H1 (cell line): ENCODE measurements around the gene ZNF750. TPM values are rescaled to one million over a fixed set of nuclear protein-coding genes. Genes with fewer than 3 reads are reported as not detected.

Experiments used
- CTCF ChIA-PET: fragments of 300-600 bp; sonication (Branson Sonifier 250); formaldehyde crosslinking; loops from one replicate; lab custom pipeline; 2021; ENCODE audit not compliant: partially characterized antibody; lab: Charles Lee
- POLR2A ChIA-PET: fragments of 300-600 bp; sonication (Branson Sonifier 250); formaldehyde crosslinking; loops from one replicate; lab custom pipeline; 2021; ENCODE audit warnings: inconsistent platforms; ENCODE audit not compliant: partially characterized antibody; lab: Charles Lee
- DNase-seq, 2 experiments: peaks; one replicate each; pipeline versions ENCODE4 v3.0.0 to v3.0.0-alpha.2; 2010 to 2022; ENCODE audit warnings: low spot score in 2 of 2, low read depth in 1 of 2, mixed read lengths in 1 of 2
- FAIRE-seq: peaks from 2 replicates; lab custom pipeline; 2011; peaks lifted over from hg19 to GRCh38; lab: Jason Lieb, UNC
- H2AFZ ChIP-seq: 2 replicates; pipeline ENCODE4 v1.8.1; 2012; ENCODE audit warnings: low read length, inconsistent platforms
- H2AK5ac ChIP-seq: 2 replicates; pipeline ENCODE4 v1.6.1; 2013; ENCODE audit warnings: low read depth, low read length
- H2BK120ac ChIP-seq: replicated peaks from 2 replicates; pipeline ENCODE3; 2013; ENCODE audit warnings: low read depth, low read length, inconsistent platforms
- H2BK12ac ChIP-seq: 2 replicates; pipeline ENCODE4 v1.6.1; 2013; ENCODE audit warnings: low read depth, low read length
- H2BK15ac ChIP-seq: 2 replicates; pipeline ENCODE4 v1.6.1; 2013; ENCODE audit warnings: low read length
- H2BK20ac ChIP-seq: 2 replicates; pipeline ENCODE4 v1.6.1; 2013; ENCODE audit warnings: low read length
- H2BK5ac ChIP-seq: 2 replicates; pipeline ENCODE4 v1.6.1; 2013; ENCODE audit warnings: low read depth, low read length
- H3K14ac ChIP-seq: 2 replicates; pipeline ENCODE4 v1.6.1; 2013; ENCODE audit warnings: inconsistent platforms; ENCODE audit not compliant: insufficient read length
- H3K18ac ChIP-seq: 2 replicates; pipeline ENCODE4 v1.6.1; 2013; ENCODE audit warnings: low read length; ENCODE audit errors: extremely low read depth
- H3K23ac ChIP-seq: 2 replicates; pipeline ENCODE4 v1.6.1; 2013; ENCODE audit warnings: inconsistent platforms; ENCODE audit not compliant: insufficient read length
- H3K23me2 ChIP-seq: 2 replicates; pipeline ENCODE4 v1.6.1; 2013; ENCODE audit warnings: low read depth, low read length
- H3K27ac ChIP-seq: 2 replicates; pipeline ENCODE4 v1.6.1; 2011; ENCODE audit warnings: low read depth, low read length, inconsistent platforms
- H3K27me3 ChIP-seq, 4 experiments: replicated peaks in 1 of 4; 1 replicate in 1 of 4; 2 replicates in 3 of 4; pipeline versions ENCODE4 v1.6.1 to v1.8.1; 2011 to 2013; ENCODE audit warnings: low read length in 3 of 4, mild to moderate bottlenecking in 3 of 4, inconsistent platforms in 2 of 4, mixed read lengths in 2 of 4, moderate library complexity in 1 of 4; ENCODE audit not compliant: control insufficient read depth in 3 of 4, insufficient read depth in 3 of 4; ENCODE audit errors: extremely low read depth in 1 of 4
- H3K36me3 ChIP-seq, 4 experiments: 2 replicates each; pipeline versions ENCODE4 v1.6.1 to v1.8.1; 2011 to 2013; ENCODE audit warnings: mild to moderate bottlenecking in 4 of 4, low read length in 3 of 4, moderate library complexity in 2 of 4, control low read depth in 1 of 4, inconsistent platforms in 1 of 4; ENCODE audit not compliant: insufficient read depth in 4 of 4, control insufficient read depth in 2 of 4
- H3K4ac ChIP-seq: replicated peaks from 2 replicates; pipeline ENCODE3; 2013; ENCODE audit warnings: low read length, low read depth, mixed read lengths, inconsistent platforms; ENCODE audit not compliant: insufficient read length
- H3K4me1 ChIP-seq, 4 experiments: replicated peaks in 1 of 4; 1 replicate in 1 of 4; 2 replicates in 3 of 4; pipeline versions ENCODE4 v1.6.1 to v1.8.1; 2011 to 2013; ENCODE audit warnings: low read length in 3 of 4, inconsistent platforms in 2 of 4, mixed read lengths in 1 of 4; ENCODE audit not compliant: insufficient read depth in 4 of 4, control insufficient read depth in 3 of 4
- H3K4me2 ChIP-seq, 2 experiments: 2 replicates each; pipeline versions ENCODE4 v1.6.1 to v1.8.1; 2011 to 2013; ENCODE audit warnings: low read depth in 2 of 2, low read length in 2 of 2, control low read depth in 1 of 2, inconsistent platforms in 1 of 2, mild to moderate bottlenecking in 1 of 2; ENCODE audit not compliant: insufficient read depth in 1 of 2
- H3K4me3 ChIP-seq, 4 experiments: fragments of 200-600, 300-600 bp in 1 of 4; sonication (generic), shearing (Covaris generic), sonication (Bioruptor Twin) in 1 of 4; 2 replicates each; pipeline versions ENCODE4 v1.5.1 to v1.8.1; 2011 to 2016; ENCODE audit warnings: low read length in 4 of 4, low read depth in 3 of 4, control low read depth in 2 of 4, inconsistent platforms in 2 of 4, mild to moderate bottlenecking in 2 of 4, mixed read lengths in 1 of 4, moderate library complexity in 1 of 4; ENCODE audit not compliant: insufficient read depth in 2 of 4; ENCODE audit errors: extremely low read depth in 1 of 4
- H3K56ac ChIP-seq: replicated peaks from 2 replicates; pipeline ENCODE3; 2013; ENCODE audit warnings: low read depth, mild to moderate bottlenecking, mixed read lengths, low read length, inconsistent platforms; ENCODE audit not compliant: insufficient read length
- H3K79me1 ChIP-seq: 2 replicates; pipeline ENCODE4 v1.6.1; 2013; ENCODE audit warnings: low read depth, low read length, control low read depth
- H3K79me2 ChIP-seq, 2 experiments: 2 replicates each; pipeline versions ENCODE4 v1.6.1 to v1.8.1; 2012 to 2013; ENCODE audit warnings: low read length in 2 of 2, mild to moderate bottlenecking in 2 of 2, inconsistent platforms in 1 of 2; ENCODE audit not compliant: insufficient read depth in 2 of 2, control insufficient read depth in 1 of 2
- H3K9ac ChIP-seq, 4 experiments: replicated peaks in 1 of 4; 1 replicate in 1 of 4; 2 replicates in 3 of 4; pipeline versions ENCODE4 v1.6.1 to v1.8.1; 2011 to 2013; ENCODE audit warnings: low read depth in 3 of 4, low read length in 3 of 4, control low read depth in 2 of 4, mild to moderate bottlenecking in 2 of 4, moderate library complexity in 2 of 4, inconsistent platforms in 1 of 4; ENCODE audit errors: extremely low read depth in 1 of 4
- H3K9me3 ChIP-seq, 2 experiments: 2 replicates each; pipeline versions ENCODE4 v1.6.1 to v1.8.1; 2012 to 2013; ENCODE audit warnings: mild to moderate bottlenecking in 2 of 2, moderate library complexity in 2 of 2, control low read depth in 1 of 2, inconsistent platforms in 1 of 2, low read depth in 1 of 2, low read length in 1 of 2, mixed read lengths in 1 of 2; ENCODE audit not compliant: insufficient read depth in 2 of 2
- H4K20me1 ChIP-seq, 2 experiments: replicated peaks in 1 of 2; 2 replicates each; pipeline versions ENCODE3 to v1.8.1; 2011 to 2013; ENCODE audit warnings: inconsistent platforms in 2 of 2, low read length in 2 of 2, mild to moderate bottlenecking in 1 of 2; ENCODE audit not compliant: insufficient read depth in 2 of 2, control insufficient read depth in 1 of 2
- H4K5ac ChIP-seq: 2 replicates; pipeline ENCODE4 v1.6.1; 2013; ENCODE audit warnings: low read length, low read depth, mixed read lengths, inconsistent platforms; ENCODE audit not compliant: insufficient read length
- H4K8ac ChIP-seq: 2 replicates; pipeline ENCODE4 v1.8.0; 2013; ENCODE audit warnings: mild to moderate bottlenecking, moderate library complexity, low read length, inconsistent platforms; ENCODE audit not compliant: insufficient read depth; ENCODE audit errors: extremely low read depth
- H4K91ac ChIP-seq: replicated peaks from 2 replicates; pipeline ENCODE3; 2013; ENCODE audit warnings: low read length, mixed read lengths, inconsistent platforms; ENCODE audit not compliant: insufficient read length
- CHD2 ChIP-seq: IDR thresholded peaks from 2 replicates; pipeline ENCODE4 v1.6.1; 2012; ENCODE audit warnings: low read length, improper control_type of control experiment
- EZH2 ChIP-seq: fragments of 200-600 bp; sonication (generic); IDR thresholded peaks from 2 replicates; pipeline ENCODE4 v1.7.1; 2012; ENCODE audit warnings: low read depth, mild to moderate bottlenecking, moderate library complexity, low read length, inconsistent platforms; ENCODE audit not compliant: severe bottlenecking
- HDAC6 ChIP-seq: IDR thresholded peaks from one replicate; pipeline ENCODE4 v1.7.1; 2012; ENCODE audit warnings: low read depth, mild to moderate bottlenecking, inconsistent platforms, low read length, moderate library complexity
- POLR2AphosphoS5 ChIP-seq: IDR thresholded peaks from 2 replicates; pipeline ENCODE4 v1.6.1; 2011; ENCODE audit warnings: low read depth, low read length
- RAD21 ChIP-seq, 2 experiments: IDR thresholded peaks in 1 of 2; conservative IDR thresholded peaks in 1 of 2; 2 replicates each; pipeline ENCODE4 v1.6.1; 2011; ENCODE audit warnings: low read depth in 2 of 2, low read length in 2 of 2, improper control_type of control experiment in 1 of 2, inconsistent platforms in 1 of 2, mild to moderate bottlenecking in 1 of 2, moderate library complexity in 1 of 2
- RXRA ChIP-seq: IDR thresholded peaks from 2 replicates; pipeline ENCODE4 v1.6.1; 2011; ENCODE audit warnings: low read depth, mild to moderate bottlenecking, low read length, moderate library complexity; ENCODE audit not compliant: insufficient read depth
- SAP30 ChIP-seq: fragments of 300-600 bp; sonication (generic); IDR thresholded peaks from 2 replicates; pipeline ENCODE4 v1.7.1; 2012; ENCODE audit warnings: low read length, moderate library complexity, mild to moderate bottlenecking, inconsistent platforms; ENCODE audit not compliant: insufficient read depth, insufficient replicate concordance
- SIRT6 ChIP-seq: IDR thresholded peaks from one replicate; pipeline ENCODE4 v1.7.1; 2012; ENCODE audit warnings: low read length, inconsistent platforms
- SP1 ChIP-seq: IDR thresholded peaks from 2 replicates; pipeline ENCODE4 v1.6.1; 2011; ENCODE audit warnings: low read depth, low read length
- TBP ChIP-seq: IDR thresholded peaks from 2 replicates; pipeline ENCODE4 v1.6.1; 2011; ENCODE audit warnings: low read depth, low read length, improper control_type of control experiment
- WGBS, 2 experiments: shearing (Covaris generic) in 1 of 2; methylation state at CpG; one replicate each; pipeline versions ENCODE4 v1.1.6 to v1.1.7; 2013 to 2015; ENCODE audit warnings: low lambda C conversion rate in 2 of 2, mixed read lengths in 2 of 2, inconsistent platforms in 1 of 2, low coverage in 1 of 2, missing lambda C conversion rate in 1 of 2; ENCODE audit not compliant: insufficient replicate concordance in 2 of 2, insufficient coverage in 1 of 2, insufficient read length in 1 of 2; ENCODE audit errors: extremely low coverage in 1 of 2, missing lambda C conversion rate in 1 of 2; 5-methylcytosine and 5-hydroxymethylcytosine counted together
- polyA plus RNA-seq, 7 experiments: library from polyadenylated mRNA; depleted of rRNA in 3 of 7; stranded (reverse) in 5 of 7; unstranded in 2 of 7; fragments of >200 nt in 5 of 7; fragments of 200-250 nt in 2 of 7; gene quantifications; 1 replicate in 5 of 7; 2 replicates in 1 of 7; 4 replicates in 1 of 7; pipeline versions ENCODE4 v1.2.1 to v1.2.3, GENCODE V29; 2011 to 2013; ENCODE audit warnings: missing spikeins in 2 of 7, mixed read lengths in 2 of 7
- total RNA-seq: library from RNA; stranded (reverse); fragmentation: NEBNext Ultra II Directional; extraction: Animal tissue kit (Norgen Biotek cat#: 25700); gene quantifications from 2 replicates; pipeline ENCODE4 v1.2.1, GENCODE V29; 2021

Gene ZNF750
- total and polyA plus RNA-seq, 2 of the 8 experiments (the other 6 are each of a cell fraction or from before 2014, with no cell fraction given), result not detected

- Histone ChIP-seq H2BK20ac (no peak overlapping the region), H3K14ac (no peak overlapping the region), H2BK5ac (peak overlapping the region; percentile 6; the same call in 1 of the 2 replicates), H3K36me3 (peaks cover 3 to 17% (median 13%) of the 10 kb centered on the region in 4 experiments; a peak in 5 of 8 replicates), H3K4ac (no peak overlapping the region), H3K4me1 (peaks cover 0 to 8% (median 2%) of the 10 kb centered on the region in 4 experiments; a peak in 5 of 7 replicates), H3K23ac (no peak overlapping the region), H3K27ac (no peak overlapping the region), H3K79me1 (peaks cover 7% of the 10 kb centered on the region), H3K79me2 (peaks cover 0 to under 1% of the 10 kb centered on the region in 2 experiments; a peak in 1 of 4 replicates), H4K91ac (no peak overlapping the region), H3K56ac (no peak overlapping the region), H3K4me2 (no peak overlapping the region), H4K5ac (no peak overlapping the region), H2AFZ (no peak overlapping the region), H2BK12ac (no peak overlapping the region), H3K9me3 (no peaks in the 10 kb centered on the region), H3K27me3 (no peaks in the 10 kb centered on the region), H4K20me1 (peaks cover 3 to 13% of the 10 kb centered on the region in 2 experiments), H3K4me3 (no peak overlapping the region), H3K23me2 (no peaks in the 10 kb centered on the region), H3K18ac (no peak overlapping the region), H2BK120ac (no peak overlapping the region), H3K9ac (no peak overlapping the region), H2BK15ac (no peak overlapping the region), H2AK5ac (no peak overlapping the region), H4K8ac (no peak overlapping the region)
- WGBS, 2 experiments, result 91% methylated on average over 21 of the region's 33 CpGs; no CpG with 5 or more reads in 1 of the 2 experiments
- DNase-seq (no peak), FAIRE-seq (no peak)
- CTCF ChIA-PET, result interaction anchor here (0.7 to 3.0 kb wide), 8 partner anchors 10 to 98 kb away, joined by 3 to 10 read pairs (median 4); no protein-coding TSS in a partner anchor
- POLR2A ChIA-PET, result interaction anchor here (1.2 kb wide), 1 partner anchor 9 kb away, joined by 3 read pairs; no protein-coding TSS in a partner anchor
- TF ChIP-seq SP1 (no peak), RAD21 (IDR thresholded peaks at IDR 0.05 in 1 of 2, conservative IDR thresholded peaks at IDR 0.05 in 1 of 2; ENCODE audit: low read depth in 2 of 2, low read length in 2 of 2) (no peak), SIRT6 (no peak), SAP30 (no peak), RXRA (no peak), TBP (no peak), CHD2 (no peak), POLR2AphosphoS5 (no peak), EZH2 (no peak), HDAC6 (no peak)
Observed at GRCh38 chr17:82872591-82873520, 33.0 kb upstream of the ZNF750 start.
